Epithelial cell of esophagus (primary cell): ENCODE results near the gene ATRN.
"Not testable (repeated sequence)": the region's sequence is repeated elsewhere in the genome, so short reads cannot be mapped to it uniquely, and the experiment has no call there.

Experiments used
- DNase-seq: peaks from one replicate; pipeline ENCODE4 v3.0.0; 2010; ENCODE audit warnings: low read depth
- H3K4me3 ChIP-seq: 2 replicates; pipeline ENCODE4 v1.5.1; 2011; ENCODE audit warnings: mild to moderate bottlenecking, low read length, control low read depth
- TF ChIP-seq, protein P1 (sequence below): IDR thresholded peaks from 2 replicates; pipeline ENCODE4 v1.5.1; 2011; ENCODE audit warnings: low read depth, mild to moderate bottlenecking, low read length, control low read depth, inconsistent platforms; ENCODE audit not compliant: insufficient read depth; ENCODE audit errors: missing control alignments

ATRN gene

GRCh38 chr20:3486850-3487249 lies 16.0 kb downstream of the ATRN start:
- DNase-seq = no peak
- H3K4me3 ChIP-seq = no peak overlapping the region
- TF ChIP-seq, protein P1, sequence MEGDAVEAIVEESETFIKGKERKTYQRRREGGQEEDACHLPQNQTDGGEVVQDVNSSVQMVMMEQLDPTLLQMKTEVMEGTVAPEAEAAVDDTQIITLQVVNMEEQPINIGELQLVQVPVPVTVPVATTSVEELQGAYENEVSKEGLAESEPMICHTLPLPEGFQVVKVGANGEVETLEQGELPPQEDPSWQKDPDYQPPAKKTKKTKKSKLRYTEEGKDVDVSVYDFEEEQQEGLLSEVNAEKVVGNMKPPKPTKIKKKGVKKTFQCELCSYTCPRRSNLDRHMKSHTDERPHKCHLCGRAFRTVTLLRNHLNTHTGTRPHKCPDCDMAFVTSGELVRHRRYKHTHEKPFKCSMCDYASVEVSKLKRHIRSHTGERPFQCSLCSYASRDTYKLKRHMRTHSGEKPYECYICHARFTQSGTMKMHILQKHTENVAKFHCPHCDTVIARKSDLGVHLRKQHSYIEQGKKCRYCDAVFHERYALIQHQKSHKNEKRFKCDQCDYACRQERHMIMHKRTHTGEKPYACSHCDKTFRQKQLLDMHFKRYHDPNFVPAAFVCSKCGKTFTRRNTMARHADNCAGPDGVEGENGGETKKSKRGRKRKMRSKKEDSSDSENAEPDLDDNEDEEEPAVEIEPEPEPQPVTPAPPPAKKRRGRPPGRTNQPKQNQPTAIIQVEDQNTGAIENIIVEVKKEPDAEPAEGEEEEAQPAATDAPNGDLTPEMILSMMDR = no peak

DNA sequence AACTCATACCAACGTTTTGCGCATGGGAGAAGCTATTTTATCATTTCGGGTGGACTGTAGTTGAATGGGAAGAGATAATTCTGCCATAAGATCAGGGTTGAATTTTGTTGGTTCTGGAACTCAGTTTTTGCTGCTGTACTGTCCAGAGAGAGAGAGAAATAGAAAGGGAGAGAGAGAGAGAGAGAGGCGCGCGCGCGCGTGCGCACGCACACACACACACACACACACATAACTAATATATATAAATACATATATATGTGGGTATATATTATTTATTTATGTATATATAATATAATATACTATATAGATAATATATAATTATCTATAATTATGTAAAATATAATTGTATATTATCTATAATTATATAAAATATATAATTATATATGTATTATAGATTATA lies 21.9 kb downstream of the ATRN start:
- TF ChIP-seq, protein P1 = no peak
- no peak for DNase-seq
- no peak overlapping the region for H3K4me3 ChIP-seq

- DNase-seq = peak; percentile 53
- H3K4me3 ChIP-seq = no peak overlapping the region
- TF ChIP-seq, protein P1 = no peak
These were observed 23.4 kb downstream of the ATRN start for GRCh38 chr20:3494218-3494617.

DNA sequence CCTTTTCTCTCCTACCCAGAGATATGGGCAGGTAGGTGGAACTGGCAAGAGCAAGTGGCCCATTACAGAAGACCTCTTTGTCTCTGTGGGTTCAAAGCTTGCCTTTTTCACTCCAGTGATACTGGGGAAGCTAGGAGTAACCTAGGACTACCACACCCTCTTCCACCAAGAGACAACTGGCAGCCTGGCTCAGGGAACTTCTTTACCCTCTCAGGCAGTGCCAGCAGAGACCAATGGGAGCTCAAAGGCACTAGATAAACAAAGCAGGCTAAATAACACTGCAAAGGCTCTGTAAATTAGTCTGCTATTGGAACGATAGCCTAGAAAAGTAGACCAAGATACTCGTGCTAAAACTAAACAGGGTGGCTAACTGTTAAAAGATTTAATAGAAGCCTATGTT lies 32.1 kb downstream of the ATRN start:
- H3K4me3 ChIP-seq = no peak overlapping the region
- TF ChIP-seq, protein P1 = no peak
- DNase-seq = no peak

DNA sequence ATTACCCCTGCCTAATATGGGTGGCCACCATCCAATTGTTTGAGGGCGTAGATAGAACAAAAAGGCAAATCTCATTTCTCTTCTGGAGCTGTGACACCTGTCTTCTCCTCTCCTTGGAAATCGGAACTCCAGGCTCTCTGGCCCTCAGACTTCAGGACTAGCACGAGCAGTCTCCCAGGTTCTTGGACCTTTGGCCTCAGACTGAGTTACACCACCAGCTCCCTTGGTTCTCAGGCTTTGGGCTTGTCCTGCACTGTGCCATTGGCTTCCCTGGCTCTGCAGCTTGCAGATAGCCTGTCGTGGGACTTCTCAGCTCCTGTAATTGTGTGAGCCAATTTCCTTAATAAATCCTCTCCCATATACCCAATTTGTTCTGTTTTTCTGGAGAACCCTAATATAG lies 34.3 kb downstream of the ATRN start:
- DNase-seq = no peak
- TF ChIP-seq, protein P1 = no peak
- no peak overlapping the region for H3K4me3 ChIP-seq

DNA sequence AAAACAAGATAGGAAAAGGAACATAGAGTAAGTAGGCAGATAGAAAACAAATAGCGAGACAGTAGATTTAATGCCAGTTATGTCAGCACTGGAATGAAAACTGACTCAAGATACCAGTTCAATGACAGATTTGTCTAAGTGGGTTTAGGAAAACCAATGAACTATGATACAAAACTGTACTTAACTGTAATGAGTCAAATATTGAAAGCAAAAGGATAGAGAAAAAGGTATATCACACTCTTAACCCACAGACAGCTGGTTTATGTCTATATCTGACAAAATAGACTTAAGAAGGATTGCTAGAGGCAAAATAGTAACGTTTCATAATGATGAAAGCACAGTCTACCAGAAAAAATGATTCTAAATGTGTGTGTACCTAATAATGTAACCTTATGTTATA lies 38.2 kb downstream of the ATRN start:
- TF ChIP-seq, protein P1 = no peak
- no peak for DNase-seq
- H3K4me3 ChIP-seq = no peak overlapping the region

DNA sequence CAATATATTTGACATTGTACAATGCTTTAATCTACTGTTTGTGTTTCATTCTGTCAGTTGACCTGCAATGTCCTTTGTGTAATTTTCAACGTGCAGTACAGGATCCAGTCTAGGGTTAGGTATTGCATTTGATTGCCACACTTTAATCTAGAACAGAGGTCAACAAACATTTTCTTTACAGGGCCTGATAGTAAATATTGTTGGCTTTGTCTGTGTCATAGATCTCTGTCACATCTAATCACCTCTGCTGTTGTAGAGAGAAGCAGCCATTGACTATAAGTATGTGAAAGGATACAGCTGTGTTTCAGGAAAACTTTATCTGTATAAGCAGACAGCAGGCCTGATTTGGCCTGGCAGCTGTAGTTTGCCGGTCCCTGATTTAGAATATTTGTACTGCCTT lies 39.3 kb downstream of the ATRN start:
- H3K4me3 ChIP-seq = no peak overlapping the region
- TF ChIP-seq, protein P1 = no peak
- no peak for DNase-seq

GRCh38 chr20:3512239-3512638 lies 41.4 kb downstream of the ATRN start:
- not testable (repeated sequence) for DNase-seq, H3K4me3 ChIP-seq
